NK-92 (cell line): ENCODE data around the gene RAB33A.

Source experiments
- DNase-seq: peaks from one replicate; lab custom pipeline; 2025; ENCODE audit not compliant: unreplicated experiment; lab: John Stamatoyannopoulos, UW

Gene RAB33A

DNA sequence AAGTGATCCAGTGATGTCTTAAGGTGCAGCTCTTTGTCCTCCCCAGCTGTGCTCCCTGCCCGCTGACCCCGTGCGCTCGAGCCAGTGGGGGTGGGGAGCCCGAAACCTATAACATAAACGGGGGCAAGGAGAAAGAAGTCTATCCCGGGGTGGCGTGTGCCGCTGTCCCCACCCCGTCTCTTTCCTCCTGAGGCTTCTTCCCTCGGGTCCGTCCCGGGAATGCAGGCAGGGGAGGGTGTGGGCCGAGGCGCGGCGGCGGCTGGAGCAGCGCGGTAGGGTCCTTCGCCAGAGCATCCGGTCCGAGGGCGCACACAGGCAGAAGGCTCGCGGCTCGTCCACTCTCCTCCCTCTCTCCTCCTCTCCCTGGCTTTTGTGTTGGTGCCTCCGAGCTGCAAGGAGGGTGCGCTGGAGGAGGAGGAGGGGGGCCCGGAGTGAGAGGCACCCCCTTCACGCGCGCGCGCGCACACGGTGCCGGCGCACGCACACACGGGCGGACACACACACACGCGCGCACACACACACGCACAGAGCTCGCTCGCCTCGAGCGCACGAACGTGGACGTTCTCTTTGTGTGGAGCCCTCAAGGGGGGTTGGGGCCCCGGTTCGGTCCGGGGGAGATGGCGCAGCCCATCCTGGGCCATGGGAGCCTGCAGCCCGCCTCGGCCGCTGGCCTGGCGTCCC is at the start of gene RAB33A:
Gene RAB33A (plus strand): TSS at position 517 of the 681 bp plus-strand sequence. CDS start 101 bp downstream, at position 618.
- no peak for DNase-seq

DNA sequence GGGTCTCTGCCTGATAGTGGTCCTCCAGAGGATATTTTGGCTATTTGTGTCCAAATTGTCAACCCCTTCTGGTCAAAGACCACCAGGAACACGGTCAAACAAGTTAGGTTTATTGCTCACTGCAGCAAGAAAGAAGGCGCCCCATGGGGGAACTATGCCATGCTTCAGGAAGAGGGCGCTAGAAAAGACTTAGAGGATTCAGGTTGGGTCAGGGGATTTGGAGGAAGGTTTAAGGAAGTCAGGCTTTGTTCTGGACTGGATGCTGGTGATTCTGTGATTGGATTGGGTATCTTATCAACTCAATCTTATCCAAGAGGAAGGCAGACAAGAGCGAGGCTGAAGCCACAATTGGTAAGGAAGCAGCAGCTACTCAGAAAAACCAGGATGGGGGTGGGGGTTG is 47.2 kb upstream of the RAB33A start:
- DNase-seq: no peak

DNA sequence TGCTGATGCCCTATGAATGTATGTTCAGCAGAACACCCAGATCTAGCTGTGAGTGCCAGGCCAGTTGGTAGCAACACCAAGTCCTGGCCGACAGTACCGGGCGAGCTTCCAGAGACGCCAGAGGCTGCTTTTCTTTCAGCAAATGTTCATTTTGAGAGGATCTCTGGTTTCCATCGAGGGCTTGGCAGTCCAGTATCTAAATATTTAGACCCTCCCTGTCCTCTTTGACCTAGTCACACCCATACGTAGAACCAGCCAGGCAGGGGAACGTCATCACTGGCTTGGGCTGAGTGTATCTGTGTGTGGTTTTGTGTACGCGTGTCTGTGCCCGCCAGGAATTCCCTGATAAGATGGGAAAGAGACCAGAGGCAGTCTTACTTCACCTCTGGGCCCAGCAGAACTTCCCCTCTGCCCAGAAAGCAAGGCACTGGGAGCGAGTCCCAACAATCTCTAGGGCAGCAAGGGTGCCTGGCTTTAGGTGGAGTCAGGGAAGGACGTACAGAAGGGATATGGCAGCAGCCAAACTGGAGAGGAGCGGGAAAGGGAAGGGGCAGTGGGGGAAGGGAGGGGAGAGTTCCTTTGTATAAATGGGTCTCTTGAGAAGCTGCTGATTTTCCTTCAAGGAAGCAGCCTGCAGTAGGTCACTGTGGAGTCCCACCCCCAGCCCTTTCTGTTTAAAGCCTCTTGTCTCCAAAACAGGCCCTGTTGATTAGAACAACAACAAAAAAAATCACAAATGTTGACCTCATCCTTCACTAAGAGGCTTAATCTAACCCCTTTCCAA is 46.5 kb upstream of the RAB33A start:
- no peak for DNase-seq

DNA sequence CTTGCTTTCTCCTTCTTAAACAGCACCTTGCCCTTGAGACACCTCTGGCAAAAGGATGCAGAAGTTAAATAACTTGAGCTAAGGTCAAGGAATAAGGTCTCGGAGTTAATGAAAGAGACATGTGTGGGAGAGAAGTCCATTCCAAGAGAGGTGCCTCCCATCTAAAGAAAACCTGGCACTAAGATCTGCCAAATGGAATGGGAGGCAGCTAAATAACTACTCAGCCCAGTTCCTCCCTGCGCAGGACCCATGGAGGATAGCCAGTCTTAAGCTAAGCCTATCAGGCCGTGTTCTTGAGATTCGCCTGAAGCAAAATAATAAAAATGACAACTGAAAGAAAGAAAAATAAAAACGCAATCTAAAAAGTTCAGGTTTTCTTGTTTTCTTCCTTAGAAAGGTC is 40.8 kb upstream of the RAB33A start:
- DNase-seq: no peak

DNA sequence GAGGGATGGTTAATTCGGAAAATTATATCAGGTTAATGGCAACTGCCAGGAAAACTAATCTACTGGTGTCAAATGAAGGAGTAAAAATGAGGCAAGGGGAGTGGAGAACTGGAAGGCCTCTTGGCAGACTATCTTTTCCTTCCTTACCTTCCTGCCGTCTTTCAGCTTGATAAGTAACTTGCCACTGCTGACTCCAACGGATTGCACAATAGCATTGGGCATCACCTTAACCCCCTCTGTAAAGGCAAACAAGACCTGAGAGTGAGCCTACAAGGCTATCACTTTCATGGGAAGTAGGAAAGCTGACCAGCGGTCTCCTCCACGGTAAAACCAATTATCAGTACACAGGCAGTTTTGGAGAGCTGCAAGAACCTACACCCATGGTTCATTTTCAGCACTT is 35.3 kb upstream of the RAB33A start:
- DNase-seq: no peak

DNA sequence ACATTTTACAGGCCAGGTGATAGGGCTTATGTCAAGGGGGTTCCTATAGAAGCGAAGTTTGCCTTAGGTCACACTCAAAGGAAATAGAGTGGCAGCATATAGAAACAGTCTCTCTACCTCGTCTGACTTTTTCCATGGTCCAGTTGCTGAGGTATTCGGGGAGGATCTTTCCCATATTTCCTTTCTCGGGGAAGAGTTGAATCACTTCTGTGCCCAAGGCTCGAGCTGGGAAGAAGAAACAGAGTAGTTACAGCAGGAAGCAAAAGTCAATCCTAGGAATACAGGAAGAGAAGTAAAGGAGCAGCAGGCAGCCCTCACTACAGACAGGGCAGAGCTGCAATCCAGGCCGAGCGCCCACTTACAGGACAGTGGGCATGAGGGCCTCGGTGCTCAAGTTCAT is 34.8 kb upstream of the RAB33A start:
- DNase-seq: no peak

DNA sequence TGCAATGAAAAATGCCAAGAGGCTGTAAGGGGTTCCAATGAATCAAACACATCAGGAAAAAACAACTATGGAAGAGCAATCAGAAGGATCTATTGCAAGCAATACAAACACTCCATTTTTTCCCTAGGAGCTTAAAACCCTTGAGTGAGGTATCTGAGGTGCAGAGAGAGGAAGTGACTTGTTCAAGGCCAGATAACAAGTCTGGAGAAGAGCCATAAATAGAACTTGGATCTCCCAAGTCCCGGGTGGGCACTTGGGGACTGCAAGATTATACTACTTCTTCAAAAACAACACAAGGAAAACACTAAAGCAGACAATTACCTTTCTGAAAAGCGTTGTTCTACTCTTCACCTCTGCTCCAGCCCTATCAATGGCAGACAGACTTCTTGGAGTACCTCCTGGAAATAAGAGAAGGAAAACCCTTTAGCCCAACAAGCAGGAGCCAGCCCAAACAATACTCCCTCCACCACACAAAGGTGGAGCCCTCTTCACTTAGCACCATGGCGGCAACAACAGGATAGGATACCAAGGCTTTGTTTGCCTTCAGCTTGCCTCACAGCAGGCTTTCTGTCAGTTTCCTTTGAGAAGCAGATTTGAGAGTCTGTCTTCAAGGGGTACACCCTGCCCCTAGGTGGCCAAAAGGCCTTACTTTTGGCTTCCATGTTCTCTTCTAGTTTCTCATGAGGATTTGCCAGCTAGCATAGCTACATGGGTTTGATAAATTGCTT is 32.1 kb upstream of the RAB33A start:
- no peak for DNase-seq

DNA sequence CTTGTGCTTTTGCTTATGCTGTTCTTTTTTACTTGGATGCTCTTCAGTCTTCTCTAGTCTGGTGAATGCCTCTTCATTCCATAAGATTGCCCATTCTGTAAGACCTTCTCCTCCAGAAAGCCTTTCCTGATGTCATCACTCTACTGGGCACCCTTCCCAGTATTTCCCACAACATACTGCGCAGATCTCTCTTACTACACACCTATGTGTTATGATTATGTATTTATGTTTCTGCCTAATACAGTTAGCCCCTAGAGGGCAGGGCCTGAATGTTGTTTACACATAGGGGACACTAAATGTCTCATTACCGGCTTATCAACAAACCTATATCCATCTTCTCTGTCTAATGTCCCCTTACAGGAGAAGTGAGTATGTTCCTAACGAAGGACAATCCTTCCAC is 27.3 kb upstream of the RAB33A start:
- DNase-seq: no peak

DNA sequence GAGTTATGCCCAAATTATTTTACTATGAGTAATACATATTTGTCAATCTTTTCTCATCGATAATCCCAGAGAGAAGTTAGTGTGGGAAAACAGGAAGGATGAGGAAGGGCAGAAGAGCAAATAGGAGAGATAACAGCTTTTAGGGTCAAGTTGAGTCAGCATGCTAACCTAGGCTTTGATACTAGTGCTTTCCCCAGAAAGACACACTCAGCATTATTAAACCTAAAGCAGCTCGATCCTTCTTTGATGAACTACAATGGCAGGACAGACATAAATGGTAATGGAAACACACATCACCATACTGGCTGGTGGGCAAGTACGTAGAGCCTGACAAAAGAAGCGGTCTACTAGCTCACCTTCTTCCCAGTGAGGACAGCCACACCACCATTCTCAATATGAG is 26.6 kb upstream of the RAB33A start:
- no peak for DNase-seq

DNA sequence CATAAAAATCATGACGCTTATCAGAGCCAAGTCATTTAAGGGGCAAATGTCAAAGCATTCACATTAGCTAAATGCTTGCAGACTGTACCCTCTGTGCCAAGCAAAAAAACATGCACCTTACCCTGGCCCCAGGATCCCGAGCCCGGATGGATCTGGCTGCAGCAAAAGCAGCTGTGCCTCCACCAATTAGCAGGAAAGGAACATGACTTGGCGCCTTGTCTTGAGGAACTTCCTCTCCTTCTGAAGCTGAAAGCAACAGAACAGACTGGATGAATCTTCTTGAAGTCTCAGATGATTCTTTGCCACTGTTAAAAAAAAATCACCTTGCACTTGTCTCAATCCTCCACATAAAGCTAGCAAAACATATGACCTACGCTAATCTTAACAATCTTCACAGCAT is 24.1 kb upstream of the RAB33A start:
- DNase-seq: no peak

DNA sequence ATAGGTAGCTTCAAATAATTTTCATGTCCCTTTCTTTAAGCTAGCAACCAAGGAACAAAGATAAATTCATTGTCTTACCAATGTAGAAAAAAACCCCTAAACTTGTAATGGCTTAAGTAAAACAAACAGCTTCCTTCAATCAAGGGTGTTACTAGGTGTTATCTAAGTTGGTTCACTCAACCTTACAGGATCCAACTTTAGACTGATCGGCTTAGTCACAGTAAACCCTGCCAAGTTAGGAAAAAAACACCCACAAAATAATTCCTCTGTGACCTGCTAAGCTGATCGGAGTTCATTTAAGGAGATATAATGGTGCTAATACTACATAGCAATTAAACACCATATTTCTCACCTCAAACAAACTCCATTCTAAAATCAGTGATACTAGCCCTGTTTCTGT is 16.2 kb upstream of the RAB33A start:
- DNase-seq: no peak

DNA sequence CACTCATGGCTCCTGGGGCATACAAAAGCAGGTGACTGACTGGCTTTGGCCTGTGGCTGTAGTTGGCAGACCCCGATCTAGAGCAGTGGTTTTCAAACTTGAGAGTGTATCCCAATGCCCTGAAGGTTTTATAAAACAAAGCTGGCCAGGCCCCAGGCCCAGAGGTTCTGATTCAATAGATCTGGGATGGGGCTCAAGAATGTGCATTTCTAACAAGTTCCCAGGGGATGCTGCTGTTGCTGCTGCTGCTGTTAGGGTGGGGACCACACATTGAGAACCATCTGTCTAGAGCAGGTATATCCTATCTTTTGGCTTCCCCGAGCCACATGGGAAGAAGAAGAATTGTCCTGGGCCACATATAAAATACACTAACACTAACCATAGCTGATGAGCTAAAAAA is 13.5 kb upstream of the RAB33A start:
- no peak for DNase-seq

DNA sequence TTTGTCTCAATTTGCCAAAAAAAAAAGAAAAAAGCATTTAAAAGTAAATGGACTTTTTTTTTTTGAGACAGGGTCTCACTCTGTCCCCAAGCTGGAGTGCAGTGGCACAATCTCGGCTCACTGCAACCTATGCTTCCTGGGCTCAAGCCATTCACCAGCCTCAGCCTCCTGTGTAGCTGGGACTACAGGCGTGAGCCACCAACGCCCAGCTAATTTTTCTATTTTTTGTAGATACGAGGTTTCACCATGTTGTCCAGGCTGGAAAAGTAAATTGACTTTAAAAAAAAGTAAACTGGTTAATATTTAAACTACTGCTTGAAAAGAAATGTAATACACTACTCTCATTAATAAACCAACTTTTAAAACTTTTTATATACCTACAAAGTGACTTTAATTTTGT is 12.0 kb upstream of the RAB33A start:
- no peak for DNase-seq

DNA sequence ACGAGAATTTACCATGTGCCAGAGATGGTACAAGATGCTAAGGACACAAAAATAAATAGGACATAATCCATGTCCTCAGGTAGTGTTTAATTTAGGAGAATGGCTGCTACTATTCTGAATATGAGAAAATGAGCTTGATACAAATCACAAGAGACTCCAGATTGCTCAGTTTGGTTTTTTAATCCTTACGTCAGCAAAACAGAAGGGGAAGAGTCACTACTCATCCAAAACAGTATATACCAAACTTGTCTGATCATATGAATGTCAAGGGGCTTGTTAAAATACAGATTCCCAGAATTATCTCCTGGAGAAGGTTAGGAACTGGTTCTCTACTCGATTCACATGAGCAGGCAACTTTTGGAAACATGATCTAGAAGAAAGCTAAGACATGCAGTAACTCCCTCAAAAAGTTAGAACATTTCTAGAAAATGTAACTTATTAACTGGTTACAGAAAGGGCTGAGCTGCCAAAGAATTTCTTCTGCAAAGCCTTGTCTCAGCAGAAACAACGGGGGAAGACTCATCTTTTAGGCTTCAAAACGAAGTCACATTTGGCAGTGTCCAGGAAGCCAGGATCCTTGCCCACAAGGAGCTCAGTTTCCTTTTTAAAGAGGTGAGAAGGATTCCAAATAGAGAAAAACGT is 9.5 kb upstream of the RAB33A start:
- no peak for DNase-seq

DNA sequence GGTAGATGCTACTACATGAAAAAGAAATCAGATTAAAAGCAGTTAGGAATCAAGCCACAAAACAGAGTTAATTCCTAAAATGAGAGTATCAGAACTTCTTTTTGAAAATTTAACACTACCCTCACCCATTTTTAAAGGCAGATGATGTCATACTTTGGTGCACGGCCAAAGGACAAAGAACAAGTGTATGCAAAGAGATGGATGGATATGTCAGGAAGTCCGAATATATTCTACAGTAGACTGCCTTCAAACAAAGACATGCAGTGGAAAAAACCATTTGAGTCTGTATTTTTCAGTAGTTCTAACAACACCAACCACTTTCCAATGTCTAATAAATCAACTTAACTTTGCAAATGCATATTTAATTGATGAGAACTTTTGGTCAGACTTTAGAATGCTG is 8.4 kb upstream of the RAB33A start:
- no peak for DNase-seq

DNA sequence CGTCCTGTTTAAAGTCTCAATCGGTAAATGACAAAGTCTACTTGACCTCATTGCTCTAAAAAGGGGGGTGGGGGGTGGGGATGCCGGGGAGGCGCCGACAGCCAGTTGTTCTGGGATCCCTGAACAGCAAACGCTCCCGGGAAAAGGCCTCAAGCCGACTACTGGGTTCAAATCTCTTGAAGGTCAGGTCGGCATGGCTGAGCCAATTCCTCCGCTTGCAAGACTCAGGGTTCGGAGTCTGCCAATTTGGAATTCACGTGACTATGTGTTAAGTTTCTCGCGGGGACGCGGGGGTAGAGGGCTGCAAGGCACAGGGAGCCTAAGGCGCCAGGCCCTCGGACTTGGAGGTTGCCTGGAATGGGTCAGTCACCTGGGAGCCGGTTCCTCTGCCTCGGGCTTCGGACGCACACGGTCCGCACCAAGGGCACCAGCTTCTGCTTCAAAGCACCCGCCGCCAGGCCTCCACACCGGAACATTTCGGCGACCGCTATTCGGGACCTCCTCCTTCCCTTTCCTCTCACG is 6.5 kb upstream of the RAB33A start:
- DNase-seq: no peak

DNA sequence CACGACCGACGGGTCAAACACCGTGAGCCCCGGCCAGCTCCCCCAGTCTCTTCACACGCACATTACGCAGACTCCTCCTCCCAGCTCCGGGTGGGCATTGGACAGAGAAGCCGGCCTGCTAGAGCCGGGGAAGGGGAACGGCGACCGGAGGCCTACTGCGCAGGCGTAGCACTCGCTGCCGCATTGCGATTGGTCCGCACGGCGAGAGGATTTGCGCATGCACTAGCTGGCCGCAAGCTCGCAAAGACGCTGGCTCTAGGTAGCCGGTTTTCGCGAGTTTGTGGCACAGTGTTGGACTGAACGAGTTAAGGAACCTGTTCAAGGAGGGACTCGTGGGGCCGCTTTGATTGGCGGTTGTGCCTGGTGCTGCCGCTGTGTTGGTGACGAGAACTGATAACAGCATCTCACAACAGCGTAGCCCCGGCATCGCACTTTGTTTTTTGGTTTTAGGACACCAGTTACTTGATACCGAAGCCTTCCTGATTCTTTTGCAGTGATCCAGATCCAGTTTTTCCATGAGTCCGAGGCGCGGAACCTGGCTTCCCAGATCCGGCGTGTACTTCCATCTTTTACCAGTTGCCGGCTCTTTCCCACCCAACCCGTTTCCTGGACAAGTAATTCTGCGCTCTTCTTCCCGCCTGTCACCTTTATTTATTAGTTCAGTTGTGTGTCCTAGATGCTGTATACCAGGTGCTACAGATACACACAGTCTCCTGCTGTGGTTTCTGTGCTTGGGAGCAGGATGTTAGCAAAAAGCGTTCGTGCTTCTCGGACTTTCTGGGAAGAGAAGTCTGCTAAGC is 5.9 kb upstream of the RAB33A start, which contains the start of gene AIFM1:
Gene AIFM1 (minus strand): TSS at position 139 of the 800 bp plus-strand sequence. CDS start 185 bp downstream, outside the sequence.
- peak; percentile 43 for DNase-seq

DNA sequence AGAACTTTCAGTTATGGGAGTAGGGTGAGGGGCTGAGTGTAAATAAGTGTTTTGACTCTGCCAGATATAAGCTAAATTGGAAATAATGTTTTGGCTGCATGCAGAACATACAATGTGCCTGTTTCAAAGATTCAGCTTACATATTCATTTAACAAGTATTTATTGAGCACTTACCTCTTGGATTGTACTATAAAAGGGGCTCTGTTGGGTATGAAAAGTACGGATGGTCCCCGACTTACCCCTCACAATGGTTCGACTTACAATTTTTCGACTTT is 5.3 kb upstream of the RAB33A start:
- DNase-seq: no peak

DNA sequence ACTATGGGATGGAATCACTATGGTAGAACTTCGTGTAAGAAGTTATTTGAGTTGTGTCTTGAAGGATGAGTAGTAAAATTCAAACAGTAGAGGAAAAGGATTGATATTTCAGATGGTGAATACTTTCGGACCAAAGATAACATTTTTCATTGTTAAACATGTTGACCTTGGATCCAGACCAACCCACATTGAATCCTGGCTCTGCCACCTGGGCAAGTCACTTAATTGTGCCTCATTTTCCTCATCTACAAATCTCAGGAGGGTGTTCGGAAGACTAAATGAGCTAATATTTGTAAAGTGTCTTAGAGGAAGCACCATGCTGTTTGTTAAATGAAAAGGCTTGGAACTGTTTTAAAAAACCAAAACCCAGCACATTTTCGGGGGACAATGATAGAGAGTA is 4.7 kb upstream of the RAB33A start:
- DNase-seq: no peak

DNA sequence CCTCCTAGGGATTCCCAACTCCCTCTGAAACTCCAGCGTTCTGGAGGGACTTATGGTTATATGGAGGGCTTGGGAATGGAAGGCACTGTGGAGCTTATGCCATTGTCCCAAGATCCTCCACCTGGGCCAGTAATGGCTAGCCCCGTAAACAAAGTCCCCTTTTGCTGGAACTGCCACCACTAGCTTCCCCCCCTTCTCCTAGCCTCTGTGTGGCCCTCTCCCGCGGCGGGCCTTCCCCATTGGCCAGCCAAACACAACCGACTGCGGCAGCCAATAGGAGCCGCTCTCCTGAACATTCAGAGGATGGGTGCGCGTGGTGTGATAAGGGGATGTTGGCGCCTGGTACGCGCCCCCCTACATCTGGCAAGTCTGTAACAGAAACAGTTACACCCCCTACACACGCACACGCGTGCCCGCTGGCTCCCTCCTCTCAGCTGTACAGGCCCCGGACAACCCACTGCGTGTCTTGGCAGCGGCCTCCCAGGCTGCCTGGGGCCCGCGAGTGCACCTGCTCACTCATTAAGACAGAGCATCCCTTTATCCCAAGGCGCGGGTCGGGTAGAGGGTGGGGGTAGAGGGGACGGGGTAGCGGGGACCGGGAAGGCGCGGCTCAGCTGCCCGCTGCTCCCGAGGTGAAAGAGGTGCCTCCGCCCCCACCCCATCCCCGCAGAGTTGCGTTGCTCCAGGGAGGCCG is 863 bp upstream of the RAB33A start:
- DNase-seq: no peak
